H1 (cell line): ENCODE data around the gene PLXNA4. TPM values are rescaled to one million over a fixed set of nuclear protein-coding genes. Genes with fewer than 3 reads are reported as not detected.

Source experiments
- BCL11A ChIP-seq, 2 experiments: IDR thresholded peaks; one replicate each; pipeline ENCODE4 v1.6.1; 2011; ENCODE audit warnings: low read depth in 2 of 2, low read length in 2 of 2, mild to moderate bottlenecking in 2 of 2
- CTBP2 ChIP-seq: IDR thresholded peaks from 2 replicates; pipeline ENCODE4 v1.7.0; 2011; ENCODE audit warnings: borderline replicate concordance, mild to moderate bottlenecking, moderate library complexity, mixed read lengths, low read length; ENCODE audit not compliant: insufficient read depth, insufficient read length
- SIN3A ChIP-seq, 2 experiments: IDR thresholded peaks in 1 of 2; conservative IDR thresholded peaks in 1 of 2; 2 replicates each; pipeline ENCODE4 v1.6.1; 2011 to 2012; ENCODE audit warnings: low read length in 2 of 2, improper control_type of control experiment in 1 of 2, low read depth in 1 of 2, mild to moderate bottlenecking in 1 of 2
- polyA plus RNA-seq, 7 experiments: library from polyadenylated mRNA; depleted of rRNA in 3 of 7; stranded (reverse) in 5 of 7; unstranded in 2 of 7; fragments of >200 nt in 5 of 7; fragments of 200-250 nt in 2 of 7; gene quantifications; 1 replicate in 5 of 7; 2 replicates in 1 of 7; 4 replicates in 1 of 7; pipeline versions ENCODE4 v1.2.1 to v1.2.3, GENCODE V29; 2011 to 2013; ENCODE audit warnings: missing spikeins in 2 of 7, mixed read lengths in 2 of 7
- total RNA-seq: library from RNA; stranded (reverse); fragmentation: NEBNext Ultra II Directional; extraction: Animal tissue kit (Norgen Biotek cat#: 25700); gene quantifications from 2 replicates; pipeline ENCODE4 v1.2.1, GENCODE V29; 2021
- TF ChIP-seq, protein P1 (sequence below): fragments of 300-600 bp; sonication (generic); IDR thresholded peaks from 2 replicates; pipeline ENCODE4 v1.7.1; 2012; ENCODE audit warnings: low read length, moderate library complexity, mild to moderate bottlenecking, inconsistent platforms; ENCODE audit not compliant: insufficient replicate concordance

PLXNA4 gene
- total and polyA plus RNA-seq, 2 of the 8 experiments (the other 6 are each of a cell fraction or from before 2014, with no cell fraction given) = 0.76 to 0.79 TPM

DNA sequence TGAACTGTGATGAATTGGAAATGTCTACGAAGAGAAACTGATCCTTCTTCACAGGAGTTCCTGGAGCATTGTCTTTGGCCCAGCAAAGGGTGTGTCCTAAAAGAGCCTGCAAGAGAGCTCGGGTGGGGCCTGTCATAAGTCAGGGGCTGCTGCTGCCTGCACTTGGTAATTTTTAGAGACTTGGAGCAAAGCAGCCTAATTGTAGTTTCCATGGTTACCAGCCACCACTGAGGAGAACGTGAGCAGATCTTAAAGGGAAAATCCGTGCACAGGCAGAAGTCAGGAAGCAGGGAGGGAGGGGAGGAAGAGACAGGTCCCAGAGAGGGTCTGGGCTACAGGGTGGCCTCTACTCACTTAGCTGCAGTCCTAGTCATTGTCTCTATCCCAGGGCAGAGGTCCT lies 463.6 kb downstream of the PLXNA4 start (continued):
- no peak for TF ChIP-seq SIN3A (conservative IDR thresholded peaks at IDR 0.05 in 1 of 2, IDR thresholded peaks at IDR 0.05 in 1 of 2; ENCODE audit: low read depth in 1 of 2, low read length in 2 of 2)
- TF ChIP-seq, protein P1, sequence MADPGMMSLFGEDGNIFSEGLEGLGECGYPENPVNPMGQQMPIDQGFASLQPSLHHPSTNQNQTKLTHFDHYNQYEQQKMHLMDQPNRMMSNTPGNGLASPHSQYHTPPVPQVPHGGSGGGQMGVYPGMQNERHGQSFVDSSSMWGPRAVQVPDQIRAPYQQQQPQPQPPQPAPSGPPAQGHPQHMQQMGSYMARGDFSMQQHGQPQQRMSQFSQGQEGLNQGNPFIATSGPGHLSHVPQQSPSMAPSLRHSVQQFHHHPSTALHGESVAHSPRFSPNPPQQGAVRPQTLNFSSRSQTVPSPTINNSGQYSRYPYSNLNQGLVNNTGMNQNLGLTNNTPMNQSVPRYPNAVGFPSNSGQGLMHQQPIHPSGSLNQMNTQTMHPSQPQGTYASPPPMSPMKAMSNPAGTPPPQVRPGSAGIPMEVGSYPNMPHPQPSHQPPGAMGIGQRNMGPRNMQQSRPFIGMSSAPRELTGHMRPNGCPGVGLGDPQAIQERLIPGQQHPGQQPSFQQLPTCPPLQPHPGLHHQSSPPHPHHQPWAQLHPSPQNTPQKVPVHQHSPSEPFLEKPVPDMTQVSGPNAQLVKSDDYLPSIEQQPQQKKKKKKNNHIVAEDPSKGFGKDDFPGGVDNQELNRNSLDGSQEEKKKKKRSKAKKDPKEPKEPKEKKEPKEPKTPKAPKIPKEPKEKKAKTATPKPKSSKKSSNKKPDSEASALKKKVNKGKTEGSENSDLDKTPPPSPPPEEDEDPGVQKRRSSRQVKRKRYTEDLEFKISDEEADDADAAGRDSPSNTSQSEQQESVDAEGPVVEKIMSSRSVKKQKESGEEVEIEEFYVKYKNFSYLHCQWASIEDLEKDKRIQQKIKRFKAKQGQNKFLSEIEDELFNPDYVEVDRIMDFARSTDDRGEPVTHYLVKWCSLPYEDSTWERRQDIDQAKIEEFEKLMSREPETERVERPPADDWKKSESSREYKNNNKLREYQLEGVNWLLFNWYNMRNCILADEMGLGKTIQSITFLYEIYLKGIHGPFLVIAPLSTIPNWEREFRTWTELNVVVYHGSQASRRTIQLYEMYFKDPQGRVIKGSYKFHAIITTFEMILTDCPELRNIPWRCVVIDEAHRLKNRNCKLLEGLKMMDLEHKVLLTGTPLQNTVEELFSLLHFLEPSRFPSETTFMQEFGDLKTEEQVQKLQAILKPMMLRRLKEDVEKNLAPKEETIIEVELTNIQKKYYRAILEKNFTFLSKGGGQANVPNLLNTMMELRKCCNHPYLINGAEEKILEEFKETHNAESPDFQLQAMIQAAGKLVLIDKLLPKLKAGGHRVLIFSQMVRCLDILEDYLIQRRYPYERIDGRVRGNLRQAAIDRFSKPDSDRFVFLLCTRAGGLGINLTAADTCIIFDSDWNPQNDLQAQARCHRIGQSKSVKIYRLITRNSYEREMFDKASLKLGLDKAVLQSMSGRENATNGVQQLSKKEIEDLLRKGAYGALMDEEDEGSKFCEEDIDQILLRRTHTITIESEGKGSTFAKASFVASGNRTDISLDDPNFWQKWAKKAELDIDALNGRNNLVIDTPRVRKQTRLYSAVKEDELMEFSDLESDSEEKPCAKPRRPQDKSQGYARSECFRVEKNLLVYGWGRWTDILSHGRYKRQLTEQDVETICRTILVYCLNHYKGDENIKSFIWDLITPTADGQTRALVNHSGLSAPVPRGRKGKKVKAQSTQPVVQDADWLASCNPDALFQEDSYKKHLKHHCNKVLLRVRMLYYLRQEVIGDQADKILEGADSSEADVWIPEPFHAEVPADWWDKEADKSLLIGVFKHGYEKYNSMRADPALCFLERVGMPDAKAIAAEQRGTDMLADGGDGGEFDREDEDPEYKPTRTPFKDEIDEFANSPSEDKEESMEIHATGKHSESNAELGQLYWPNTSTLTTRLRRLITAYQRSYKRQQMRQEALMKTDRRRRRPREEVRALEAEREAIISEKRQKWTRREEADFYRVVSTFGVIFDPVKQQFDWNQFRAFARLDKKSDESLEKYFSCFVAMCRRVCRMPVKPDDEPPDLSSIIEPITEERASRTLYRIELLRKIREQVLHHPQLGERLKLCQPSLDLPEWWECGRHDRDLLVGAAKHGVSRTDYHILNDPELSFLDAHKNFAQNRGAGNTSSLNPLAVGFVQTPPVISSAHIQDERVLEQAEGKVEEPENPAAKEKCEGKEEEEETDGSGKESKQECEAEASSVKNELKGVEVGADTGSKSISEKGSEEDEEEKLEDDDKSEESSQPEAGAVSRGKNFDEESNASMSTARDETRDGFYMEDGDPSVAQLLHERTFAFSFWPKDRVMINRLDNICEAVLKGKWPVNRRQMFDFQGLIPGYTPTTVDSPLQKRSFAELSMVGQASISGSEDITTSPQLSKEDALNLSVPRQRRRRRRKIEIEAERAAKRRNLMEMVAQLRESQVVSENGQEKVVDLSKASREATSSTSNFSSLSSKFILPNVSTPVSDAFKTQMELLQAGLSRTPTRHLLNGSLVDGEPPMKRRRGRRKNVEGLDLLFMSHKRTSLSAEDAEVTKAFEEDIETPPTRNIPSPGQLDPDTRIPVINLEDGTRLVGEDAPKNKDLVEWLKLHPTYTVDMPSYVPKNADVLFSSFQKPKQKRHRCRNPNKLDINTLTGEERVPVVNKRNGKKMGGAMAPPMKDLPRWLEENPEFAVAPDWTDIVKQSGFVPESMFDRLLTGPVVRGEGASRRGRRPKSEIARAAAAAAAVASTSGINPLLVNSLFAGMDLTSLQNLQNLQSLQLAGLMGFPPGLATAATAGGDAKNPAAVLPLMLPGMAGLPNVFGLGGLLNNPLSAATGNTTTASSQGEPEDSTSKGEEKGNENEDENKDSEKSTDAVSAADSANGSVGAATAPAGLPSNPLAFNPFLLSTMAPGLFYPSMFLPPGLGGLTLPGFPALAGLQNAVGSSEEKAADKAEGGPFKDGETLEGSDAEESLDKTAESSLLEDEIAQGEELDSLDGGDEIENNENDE = no peak
- TF ChIP-seq CTBP2 = no peak
- TF ChIP-seq BCL11A (IDR thresholded peaks at IDR 0.05; ENCODE audit: low read depth in 2 of 2, low read length in 2 of 2) = no peak
